Osteoblast (primary cell): ENCODE measurements around the gene C13orf46. TPM values are rescaled to one million over a fixed set of nuclear protein-coding genes. Genes with fewer than 3 reads are reported as not detected.

ENCODE experiments used
- DNase-seq: peaks from one replicate; pipeline ENCODE4 v3.0.0; 2011; ENCODE audit warnings: low spot score, mixed read lengths; ENCODE audit not compliant: insufficient read length; ENCODE audit errors: missing footprints
- H2AFZ ChIP-seq: 2 replicates; pipeline ENCODE4 v1.6.0; 2011; ENCODE audit warnings: mild to moderate bottlenecking, low read length
- H3K27ac ChIP-seq: 2 replicates; pipeline ENCODE4 v1.5.1; 2011; ENCODE audit warnings: mild to moderate bottlenecking, low read depth, low read length, moderate library complexity
- H3K27me3 ChIP-seq: 2 replicates; pipeline ENCODE4 v1.6.0; 2012; ENCODE audit warnings: mild to moderate bottlenecking, control low read depth, inconsistent platforms, low read length, moderate library complexity; ENCODE audit not compliant: insufficient read depth
- H3K36me3 ChIP-seq: 2 replicates; pipeline ENCODE4 v1.5.1; 2011; ENCODE audit warnings: mild to moderate bottlenecking, low read length, control low read depth, moderate library complexity; ENCODE audit not compliant: insufficient read depth
- H3K4me1 ChIP-seq: 2 replicates; pipeline ENCODE4 v1.5.1; 2011; ENCODE audit warnings: mild to moderate bottlenecking, low read length, control low read depth, moderate library complexity; ENCODE audit not compliant: insufficient read depth
- H3K4me2 ChIP-seq: 2 replicates; pipeline ENCODE4 v1.6.0; 2011; ENCODE audit warnings: mild to moderate bottlenecking, low read length; ENCODE audit not compliant: insufficient read depth
- H3K4me3 ChIP-seq: fragments of 200-600 bp; sonication (generic); 3 replicates; pipeline ENCODE4 v1.5.1; 2012; ENCODE audit warnings: mild to moderate bottlenecking, low read length, inconsistent platforms; ENCODE audit not compliant: insufficient read depth
- H3K79me2 ChIP-seq: 2 replicates; pipeline ENCODE4 v1.6.0; 2012; ENCODE audit warnings: mild to moderate bottlenecking, low read length, control low read depth, inconsistent platforms; ENCODE audit not compliant: insufficient read depth
- H3K9me3 ChIP-seq: 2 replicates; pipeline ENCODE4 v1.5.1; 2011; ENCODE audit warnings: low read depth, low read length, control low read depth
- H4K20me1 ChIP-seq: 2 replicates; pipeline ENCODE4 v1.6.0; 2012; ENCODE audit warnings: mild to moderate bottlenecking, low read length, control low read depth; ENCODE audit not compliant: insufficient read depth
- total RNA-seq: library from RNA; depleted of rRNA; stranded (reverse); fragments of >200 nt; gene quantifications from 2 replicates; pipeline ENCODE4 v1.2.3, GENCODE V29; 2012
- TF ChIP-seq, protein P1 (sequence below): IDR thresholded peaks from 2 replicates; pipeline ENCODE4 v1.5.1; 2011; ENCODE audit warnings: mild to moderate bottlenecking, low read depth, low read length, moderate library complexity; ENCODE audit errors: extremely low read depth

Gene C13orf46
- total RNA-seq, 1 donor: 0.36 TPM

DNA sequence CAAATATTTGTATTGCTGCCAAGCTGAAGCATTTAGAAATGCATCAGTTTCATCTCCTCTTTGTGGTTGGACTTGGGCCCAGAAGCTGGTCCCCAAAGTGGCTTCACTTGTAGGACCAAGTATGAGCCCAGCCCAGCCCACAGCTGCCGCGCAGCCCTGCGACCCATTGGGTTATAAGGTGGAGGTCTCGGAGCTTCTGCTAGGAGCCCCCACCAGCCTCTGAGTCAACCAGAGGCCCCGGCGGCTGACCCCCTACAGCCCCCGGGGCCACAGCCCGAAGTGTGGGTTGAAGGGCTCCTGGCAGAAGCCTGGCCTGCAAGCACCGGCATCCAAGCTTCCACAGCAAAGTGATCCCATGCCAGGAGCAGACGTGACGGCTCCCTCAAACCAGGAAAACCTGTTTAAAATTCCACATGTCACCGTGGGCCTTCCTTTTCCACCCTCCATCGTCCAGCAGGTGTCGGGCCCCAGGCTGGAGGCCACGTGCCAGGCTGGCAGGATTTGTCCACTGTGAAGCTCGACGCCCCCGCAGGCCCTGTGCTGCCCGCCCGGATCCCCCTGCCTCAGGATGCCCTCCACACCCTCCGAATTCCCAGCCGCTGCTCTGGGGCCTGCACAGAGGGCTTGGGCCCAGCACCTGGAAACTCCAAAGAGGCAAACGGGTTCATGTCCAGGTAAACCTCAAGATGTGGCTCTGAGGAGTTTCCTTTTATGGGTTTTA, 54.7 kb downstream of the C13orf46 start:
- Histone ChIP-seq H3K27me3 (no peaks in the 10 kb centered on the region), H3K4me3 (no peak overlapping the region), H3K4me1 (peaks cover 4% of the 10 kb centered on the region), H3K9me3 (peaks cover 13% of the 10 kb centered on the region), H4K20me1 (no peaks in the 10 kb centered on the region), H3K27ac (no peak overlapping the region), H3K79me2 (no peaks in the 10 kb centered on the region), H2AFZ (no peak overlapping the region), H3K4me2 (no peak overlapping the region), H3K36me3 (no peaks in the 10 kb centered on the region)
- no peak for DNase-seq
- TF ChIP-seq, protein P1, sequence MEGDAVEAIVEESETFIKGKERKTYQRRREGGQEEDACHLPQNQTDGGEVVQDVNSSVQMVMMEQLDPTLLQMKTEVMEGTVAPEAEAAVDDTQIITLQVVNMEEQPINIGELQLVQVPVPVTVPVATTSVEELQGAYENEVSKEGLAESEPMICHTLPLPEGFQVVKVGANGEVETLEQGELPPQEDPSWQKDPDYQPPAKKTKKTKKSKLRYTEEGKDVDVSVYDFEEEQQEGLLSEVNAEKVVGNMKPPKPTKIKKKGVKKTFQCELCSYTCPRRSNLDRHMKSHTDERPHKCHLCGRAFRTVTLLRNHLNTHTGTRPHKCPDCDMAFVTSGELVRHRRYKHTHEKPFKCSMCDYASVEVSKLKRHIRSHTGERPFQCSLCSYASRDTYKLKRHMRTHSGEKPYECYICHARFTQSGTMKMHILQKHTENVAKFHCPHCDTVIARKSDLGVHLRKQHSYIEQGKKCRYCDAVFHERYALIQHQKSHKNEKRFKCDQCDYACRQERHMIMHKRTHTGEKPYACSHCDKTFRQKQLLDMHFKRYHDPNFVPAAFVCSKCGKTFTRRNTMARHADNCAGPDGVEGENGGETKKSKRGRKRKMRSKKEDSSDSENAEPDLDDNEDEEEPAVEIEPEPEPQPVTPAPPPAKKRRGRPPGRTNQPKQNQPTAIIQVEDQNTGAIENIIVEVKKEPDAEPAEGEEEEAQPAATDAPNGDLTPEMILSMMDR: no peak

DNA sequence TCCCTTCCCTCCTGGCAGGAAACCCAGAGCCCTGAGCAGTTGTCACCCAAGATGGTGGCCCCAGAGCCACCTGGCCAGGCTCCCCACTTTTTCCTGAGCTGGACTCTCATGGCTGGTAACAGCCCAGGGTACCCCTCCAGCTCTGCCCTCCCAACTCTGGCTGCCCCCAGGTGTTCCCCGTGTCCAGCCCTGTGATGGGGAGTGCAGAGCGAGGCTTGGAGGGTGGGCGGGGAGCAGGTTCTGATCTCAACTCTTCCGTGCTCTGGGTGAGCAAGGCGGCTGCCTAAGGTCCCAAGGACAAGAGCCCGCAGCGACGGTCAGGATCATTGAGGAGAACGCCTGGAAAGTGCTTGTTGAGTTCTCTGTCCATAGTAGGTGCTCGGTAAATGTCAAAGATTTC, 55.3 kb downstream of the C13orf46 start:
- Histone ChIP-seq H3K4me2 (no peak overlapping the region), H3K36me3 (no peaks in the 10 kb centered on the region), H3K4me1 (peaks cover 8% of the 10 kb centered on the region)

DNA sequence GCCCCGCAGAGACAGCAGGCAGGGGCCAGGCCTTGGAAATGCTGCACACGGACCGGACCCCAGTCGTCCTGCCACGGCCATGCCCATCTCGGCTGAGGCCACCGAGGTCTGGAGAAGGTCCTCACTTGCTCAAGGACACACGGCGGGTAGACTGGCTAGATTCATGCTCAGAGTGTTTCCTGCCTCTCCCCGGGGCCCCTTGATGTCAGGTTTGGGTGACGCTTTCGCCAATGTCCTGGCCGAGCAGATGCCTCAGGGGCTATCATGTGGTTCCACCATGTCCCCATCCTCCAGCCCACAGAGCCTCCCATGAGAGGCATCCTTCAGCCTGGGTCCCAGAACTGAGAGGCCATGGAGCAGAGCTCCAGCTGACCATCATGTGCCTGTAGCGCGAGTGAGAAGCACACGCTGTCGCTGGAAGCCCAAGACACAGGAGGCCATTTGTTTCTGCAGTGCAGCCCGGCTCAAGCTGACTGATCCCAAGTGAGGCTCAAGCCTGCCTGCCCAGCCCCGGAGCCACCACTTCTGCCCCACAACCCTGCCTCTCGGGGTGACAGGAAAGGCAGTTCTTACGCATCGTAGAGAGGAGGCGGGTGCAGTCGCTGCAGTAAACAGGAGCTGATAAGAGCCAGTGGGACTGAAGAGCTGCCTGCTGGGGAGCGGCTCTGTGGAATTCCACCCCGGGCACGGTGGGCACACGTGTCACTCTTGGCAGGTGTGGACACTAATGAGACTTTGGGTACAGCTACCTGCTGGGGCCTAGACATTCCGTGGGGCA, 56.1 kb downstream of the C13orf46 start:
- no peaks in the 10 kb centered on the region for H4K20me1 ChIP-seq
- H3K9me3 ChIP-seq: peaks cover 13% of the 10 kb centered on the region
- TF ChIP-seq, protein P1: no peak
- no peaks in the 10 kb centered on the region for H3K79me2 ChIP-seq
- no peak overlapping the region for H3K4me3 ChIP-seq
- no peak overlapping the region for H3K27ac ChIP-seq
- H3K4me2 ChIP-seq: no peak overlapping the region
- peaks cover 11% of the 10 kb centered on the region for H3K4me1 ChIP-seq
- no peaks in the 10 kb centered on the region for H3K36me3 ChIP-seq
- no peak overlapping the region for H2AFZ ChIP-seq
- H3K27me3 ChIP-seq: no peaks in the 10 kb centered on the region
- no peak for DNase-seq

More for the DNA sequence above, 55.3 kb downstream of the C13orf46 start:
- H3K4me3 ChIP-seq: no peak overlapping the region
- H3K27ac ChIP-seq: no peak overlapping the region
- H3K79me2 ChIP-seq: no peaks in the 10 kb centered on the region
- H2AFZ ChIP-seq: no peak overlapping the region
- TF ChIP-seq, protein P1: no peak
- peaks cover 13% of the 10 kb centered on the region for H3K9me3 ChIP-seq
- no peaks in the 10 kb centered on the region for H3K27me3 ChIP-seq
- no peaks in the 10 kb centered on the region for H4K20me1 ChIP-seq
- no peak for DNase-seq

DNA sequence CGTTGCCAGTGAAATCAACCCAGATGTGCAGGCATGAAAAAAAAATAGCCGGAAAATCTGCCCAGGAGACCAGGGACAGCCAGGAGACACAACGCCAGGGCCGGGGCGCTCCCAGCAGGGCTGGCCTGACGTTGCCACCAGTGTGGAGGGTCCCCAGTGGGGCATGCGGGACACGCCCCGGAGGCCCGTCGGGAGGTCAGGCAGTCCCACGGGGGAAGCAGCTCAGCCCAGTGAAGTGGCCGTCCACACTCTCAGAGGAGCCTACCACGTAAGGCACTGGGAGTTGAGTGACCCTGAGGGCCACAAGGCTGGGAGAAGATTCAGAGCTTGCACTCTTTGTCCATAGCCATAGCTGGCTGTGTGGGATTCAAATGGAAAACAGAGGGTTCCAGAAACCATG, 56.8 kb downstream of the C13orf46 start:
- H3K27ac ChIP-seq: no peak overlapping the region
- H3K4me1 ChIP-seq: peaks cover 14% of the 10 kb centered on the region
- DNase-seq: no peak
- H3K27me3 ChIP-seq: no peaks in the 10 kb centered on the region
- no peak overlapping the region for H2AFZ ChIP-seq
- H3K36me3 ChIP-seq: no peaks in the 10 kb centered on the region
- H3K4me3 ChIP-seq: no peak overlapping the region
- no peak overlapping the region for H3K4me2 ChIP-seq
- TF ChIP-seq, protein P1: no peak
- no peaks in the 10 kb centered on the region for H4K20me1 ChIP-seq
- H3K79me2 ChIP-seq: no peaks in the 10 kb centered on the region
- peaks cover 13% of the 10 kb centered on the region for H3K9me3 ChIP-seq
